Cardiac muscle cell (in vitro differentiated cells and primary cell): ENCODE data around the gene CNTNAP2. TPM values are rescaled to one million over a fixed set of nuclear protein-coding genes. Genes with fewer than 3 reads are reported as not detected.

Experiments used
- DNase-seq, 2 donors: peaks; one replicate each; pipeline versions ENCODE4 v3.0.0 to v3.0.0-alpha.2; 2010 to 2017; ENCODE audit warnings: low read depth in 1 of 2, low spot score in 1 of 2
- H3K27ac ChIP-seq: fragments of 200-600 bp; sonication (generic); 2 replicates; pipeline ENCODE4 v1.5.1; 2016
- H3K27me3 ChIP-seq: fragments of 200-600 bp; sonication (generic); 2 replicates; pipeline ENCODE4 v1.6.0; 2016; ENCODE audit warnings: control low read depth
- H3K36me3 ChIP-seq: fragments of 200-600 bp; sonication (generic); 2 replicates; pipeline ENCODE4 v1.5.1; 2016; ENCODE audit warnings: control low read depth
- H3K4me1 ChIP-seq: fragments of 200-600 bp; sonication (generic); 2 replicates; pipeline ENCODE4 v1.8.1; 2017; ENCODE audit warnings: low read depth, mild to moderate bottlenecking, mixed run types
- H3K4me3 ChIP-seq: fragments of 200-600 bp; sonication (generic); 2 replicates; pipeline ENCODE4 v1.5.1; 2016; ENCODE audit warnings: mild to moderate bottlenecking
- H3K9me3 ChIP-seq: fragments of 200-600 bp; sonication (generic); 2 replicates; pipeline ENCODE4 v1.5.1; 2017; ENCODE audit warnings: low read depth, mild to moderate bottlenecking, control low read depth
- polyA plus RNA-seq: library from polyadenylated mRNA; unstranded; fragments of >200 nt; fragmentation: Nextera tagmentation; extraction: Ambion mirVana; gene quantifications from 2 replicates; pipeline ENCODE4 v1.2.1, GENCODE V29; 2016
- total RNA-seq: library from RNA; depleted of rRNA; stranded (reverse); fragments of >200 nt; gene quantifications from 2 replicates; pipeline ENCODE4 v1.2.3, GENCODE V29; 2016
- TF ChIP-seq, protein P1 (sequence below): IDR thresholded peaks from 2 replicates; pipeline ENCODE4 v1.5.1; 2012; ENCODE audit warnings: low read depth, mild to moderate bottlenecking, low read length

Gene CNTNAP2
- total and polyA plus RNA-seq, 2 experiments from 2014 or later = 4.8 to 5.1 TPM

DNA sequence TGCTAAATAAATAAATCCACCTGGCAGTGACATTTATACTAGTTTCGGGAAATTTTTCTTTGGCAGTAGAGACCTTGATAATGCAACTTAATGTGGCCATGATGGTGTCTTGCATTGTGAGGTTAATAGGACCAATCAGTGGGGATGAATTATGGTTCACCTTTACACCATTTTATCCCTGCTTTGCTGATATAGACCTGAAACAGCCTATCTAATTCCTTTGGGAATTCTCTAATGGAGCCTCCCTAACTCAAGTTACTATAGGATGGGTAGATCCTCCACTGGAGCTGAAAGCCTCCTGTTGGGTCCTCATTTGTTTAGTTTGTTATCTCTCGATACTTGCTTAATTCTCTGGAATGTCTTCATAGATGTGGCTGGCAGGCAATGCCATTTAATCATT lies 276.7 kb downstream of the CNTNAP2 start:
- Histone ChIP-seq H3K27ac (no peak overlapping the region), H3K36me3 (no peaks in the 10 kb centered on the region)
- DNase-seq = no peak

DNA sequence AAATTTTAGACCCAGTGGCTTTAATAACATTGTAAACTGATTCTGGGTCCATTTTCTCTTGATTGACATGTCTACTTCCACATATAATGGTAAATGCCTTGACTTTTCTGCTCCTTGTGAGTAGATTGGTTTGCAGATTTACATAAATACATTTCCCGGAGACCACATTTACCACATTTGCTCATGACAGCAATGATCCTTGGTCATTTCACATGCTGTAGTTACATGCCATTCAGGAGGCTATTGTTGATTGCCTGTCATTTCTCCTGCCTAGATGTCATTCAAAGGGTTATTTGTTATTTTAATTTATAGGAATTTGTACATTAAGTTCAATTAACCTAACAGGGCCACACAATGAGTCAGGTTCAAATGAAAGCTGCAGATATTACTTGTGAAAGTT lies 280.5 kb downstream of the CNTNAP2 start:
- Histone ChIP-seq H3K27me3 (no peaks in the 10 kb centered on the region), H3K4me3 (no peak overlapping the region), H3K9me3 (no peaks in the 10 kb centered on the region), H3K27ac (no peak overlapping the region), H3K4me1 (no peaks in the 10 kb centered on the region), H3K36me3 (no peaks in the 10 kb centered on the region)
- DNase-seq = no peak
- TF ChIP-seq, protein P1, sequence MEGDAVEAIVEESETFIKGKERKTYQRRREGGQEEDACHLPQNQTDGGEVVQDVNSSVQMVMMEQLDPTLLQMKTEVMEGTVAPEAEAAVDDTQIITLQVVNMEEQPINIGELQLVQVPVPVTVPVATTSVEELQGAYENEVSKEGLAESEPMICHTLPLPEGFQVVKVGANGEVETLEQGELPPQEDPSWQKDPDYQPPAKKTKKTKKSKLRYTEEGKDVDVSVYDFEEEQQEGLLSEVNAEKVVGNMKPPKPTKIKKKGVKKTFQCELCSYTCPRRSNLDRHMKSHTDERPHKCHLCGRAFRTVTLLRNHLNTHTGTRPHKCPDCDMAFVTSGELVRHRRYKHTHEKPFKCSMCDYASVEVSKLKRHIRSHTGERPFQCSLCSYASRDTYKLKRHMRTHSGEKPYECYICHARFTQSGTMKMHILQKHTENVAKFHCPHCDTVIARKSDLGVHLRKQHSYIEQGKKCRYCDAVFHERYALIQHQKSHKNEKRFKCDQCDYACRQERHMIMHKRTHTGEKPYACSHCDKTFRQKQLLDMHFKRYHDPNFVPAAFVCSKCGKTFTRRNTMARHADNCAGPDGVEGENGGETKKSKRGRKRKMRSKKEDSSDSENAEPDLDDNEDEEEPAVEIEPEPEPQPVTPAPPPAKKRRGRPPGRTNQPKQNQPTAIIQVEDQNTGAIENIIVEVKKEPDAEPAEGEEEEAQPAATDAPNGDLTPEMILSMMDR = no peak

More for the DNA sequence above, 276.7 kb downstream of the CNTNAP2 start:
- H3K9me3 ChIP-seq = no peaks in the 10 kb centered on the region
- no peaks in the 10 kb centered on the region for H3K4me1 ChIP-seq
- TF ChIP-seq, protein P1 = no peak
- no peaks in the 10 kb centered on the region for H3K27me3 ChIP-seq
- no peak overlapping the region for H3K4me3 ChIP-seq

DNA sequence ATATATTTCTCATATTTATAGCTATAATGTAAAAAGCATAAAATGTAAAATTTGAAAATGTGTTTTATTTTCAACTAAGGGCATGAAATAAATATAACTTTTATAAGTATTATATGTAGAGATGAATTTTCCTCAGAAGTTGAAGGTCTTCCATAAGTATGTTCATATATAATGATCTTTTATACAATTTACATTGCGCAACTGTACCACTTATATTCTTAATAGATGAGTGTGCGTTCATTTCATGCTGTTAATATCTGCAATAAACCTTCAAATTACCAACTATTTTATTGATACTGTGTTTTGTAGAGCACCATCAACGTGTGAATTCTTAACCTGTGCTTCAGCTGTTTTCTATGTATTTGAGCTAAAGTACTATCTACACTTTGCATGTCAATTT lies 285.3 kb downstream of the CNTNAP2 start:
- Histone ChIP-seq H3K4me3 (no peak overlapping the region), H3K9me3 (no peaks in the 10 kb centered on the region), H3K27me3 (no peaks in the 10 kb centered on the region), H3K27ac (no peak overlapping the region), H3K4me1 (no peaks in the 10 kb centered on the region), H3K36me3 (no peaks in the 10 kb centered on the region)
- DNase-seq = no peak
- TF ChIP-seq, protein P1 = no peak

DNA sequence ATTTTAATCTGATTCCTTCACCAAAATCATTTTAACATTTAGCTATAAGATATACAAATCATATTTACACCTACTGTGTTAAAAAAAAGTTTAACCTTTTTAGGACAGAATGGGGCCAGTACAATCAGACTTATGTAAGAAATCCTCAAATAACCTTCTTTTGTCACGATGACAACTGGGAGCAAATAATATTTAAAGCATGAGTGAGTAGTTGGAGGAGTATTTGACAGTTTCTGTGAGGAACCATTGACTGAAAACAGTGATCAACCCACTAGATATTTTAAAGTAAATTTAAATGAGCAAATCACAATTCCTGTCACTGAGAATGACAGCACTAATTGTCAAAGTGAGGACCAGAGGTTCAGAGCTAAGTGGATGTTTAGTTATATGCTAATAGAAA lies 289.1 kb downstream of the CNTNAP2 start:
- Histone ChIP-seq H3K9me3 (no peaks in the 10 kb centered on the region), H3K27me3 (no peaks in the 10 kb centered on the region), H3K4me3 (no peak overlapping the region), H3K36me3 (no peaks in the 10 kb centered on the region), H3K27ac (no peak overlapping the region), H3K4me1 (no peaks in the 10 kb centered on the region)
- no peak for DNase-seq
- TF ChIP-seq, protein P1 = no peak

DNA sequence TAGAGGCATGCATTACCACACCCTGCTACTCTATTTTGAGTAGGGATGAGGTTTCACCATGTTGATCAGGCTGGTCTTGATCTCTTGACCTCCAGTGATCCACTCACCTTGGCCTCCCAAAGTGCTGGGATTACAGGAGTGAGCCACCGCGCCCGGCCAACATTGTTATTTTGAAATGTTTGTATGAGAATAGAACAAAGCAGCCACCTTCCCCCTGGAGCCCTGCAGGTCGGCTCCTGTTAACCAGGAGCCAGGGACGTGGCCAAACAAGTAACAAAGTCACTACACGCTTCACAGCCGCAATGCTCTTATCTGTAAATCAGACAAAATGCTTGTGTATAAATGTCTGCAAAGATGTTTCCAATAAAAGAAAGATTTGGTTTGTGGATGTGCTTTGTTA lies 295.4 kb downstream of the CNTNAP2 start:
- Histone ChIP-seq H3K27ac (no peak overlapping the region), H3K36me3 (no peaks in the 10 kb centered on the region), H3K9me3 (no peaks in the 10 kb centered on the region), H3K4me3 (no peak overlapping the region), H3K27me3 (no peaks in the 10 kb centered on the region), H3K4me1 (no peaks in the 10 kb centered on the region)
- no peak for DNase-seq
- TF ChIP-seq, protein P1 = no peak

DNA sequence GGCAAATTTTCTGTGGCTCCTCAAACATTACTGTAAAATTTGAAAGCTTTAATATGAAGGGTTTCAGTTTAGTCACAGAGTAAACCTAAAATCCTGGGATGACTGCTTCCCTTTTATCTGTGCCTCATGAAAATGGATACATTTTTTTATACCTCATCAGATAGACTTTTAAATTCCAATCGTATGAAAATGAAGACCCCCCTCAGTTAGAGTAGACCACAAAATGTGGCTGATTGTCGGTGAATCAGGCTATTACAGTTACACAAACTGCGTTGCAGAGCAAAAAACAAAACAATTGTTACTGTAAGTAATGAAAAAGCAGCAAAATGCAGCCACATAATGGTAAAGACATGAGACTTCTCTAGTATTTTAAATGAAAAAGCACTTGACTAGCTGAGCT lies 296.2 kb downstream of the CNTNAP2 start:
- Histone ChIP-seq H3K36me3 (no peaks in the 10 kb centered on the region), H3K27me3 (no peaks in the 10 kb centered on the region), H3K9me3 (no peaks in the 10 kb centered on the region), H3K27ac (no peak overlapping the region), H3K4me1 (no peaks in the 10 kb centered on the region), H3K4me3 (no peak overlapping the region)
- TF ChIP-seq, protein P1 = no peak
- DNase-seq = no peak
